GM18861 (cell line): ENCODE data around the gene LIMA1.
"Not testable (repeated sequence)": the region's sequence is repeated elsewhere in the genome, so short reads cannot be mapped to it uniquely, and the experiment has no call there.

ENCODE experiments used
- ATAC-seq: cut with Tn5 transposase; IDR thresholded peaks from one replicate; pipeline ENCODE4 v1.9.1; 2021; ENCODE audit not compliant: unreplicated experiment

The LIMA1 gene

DNA sequence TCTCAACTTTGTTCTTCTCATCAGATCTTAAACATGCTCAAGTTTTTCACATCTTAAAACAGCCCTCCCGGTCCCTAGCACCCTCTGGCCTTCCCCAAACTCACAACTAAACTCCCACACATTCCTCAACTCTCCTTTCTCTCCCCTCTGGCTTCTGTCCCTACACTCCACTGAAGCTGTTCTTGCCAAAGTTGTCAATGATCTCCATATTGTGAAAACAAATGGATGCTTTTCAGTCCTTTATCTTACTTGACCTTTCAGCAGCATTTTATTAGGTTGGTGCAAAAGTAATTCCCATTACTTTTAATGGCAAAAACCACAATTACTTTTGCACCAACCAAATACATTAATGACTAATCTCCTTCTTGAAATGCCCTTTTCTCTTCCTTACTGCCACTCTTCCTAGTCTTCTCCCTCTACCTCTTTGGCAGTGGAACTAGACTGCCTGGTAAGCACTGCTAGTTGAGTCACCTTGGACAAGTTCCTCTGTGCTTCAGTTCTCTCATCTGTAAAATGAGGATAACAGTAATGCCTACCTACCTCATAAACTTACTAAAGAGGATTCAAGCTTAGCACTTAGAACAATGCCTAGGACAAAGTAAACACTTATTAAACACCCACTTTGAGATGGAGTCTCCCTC is 132.2 kb downstream of the LIMA1 start:
- ATAC-seq = no peak

DNA sequence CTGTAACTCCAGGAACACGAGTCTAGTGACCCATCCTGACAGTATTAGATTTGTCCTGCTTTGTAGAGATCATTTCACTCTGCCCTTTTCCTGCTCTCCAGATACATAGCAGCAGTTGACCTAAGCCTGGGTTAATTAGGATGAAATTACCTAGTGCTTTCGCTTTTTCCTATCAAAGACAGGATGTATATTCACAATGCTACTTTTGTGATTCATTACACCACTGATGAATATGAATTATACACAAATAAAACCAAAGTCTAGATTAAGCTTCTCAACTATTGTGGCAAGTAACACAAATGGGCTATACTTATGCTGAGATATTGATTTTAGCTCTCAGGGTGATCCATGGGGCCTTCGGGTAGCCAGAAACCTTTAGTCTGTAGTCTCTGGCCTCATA is 134.0 kb downstream of the LIMA1 start:
- no peak for ATAC-seq

DNA sequence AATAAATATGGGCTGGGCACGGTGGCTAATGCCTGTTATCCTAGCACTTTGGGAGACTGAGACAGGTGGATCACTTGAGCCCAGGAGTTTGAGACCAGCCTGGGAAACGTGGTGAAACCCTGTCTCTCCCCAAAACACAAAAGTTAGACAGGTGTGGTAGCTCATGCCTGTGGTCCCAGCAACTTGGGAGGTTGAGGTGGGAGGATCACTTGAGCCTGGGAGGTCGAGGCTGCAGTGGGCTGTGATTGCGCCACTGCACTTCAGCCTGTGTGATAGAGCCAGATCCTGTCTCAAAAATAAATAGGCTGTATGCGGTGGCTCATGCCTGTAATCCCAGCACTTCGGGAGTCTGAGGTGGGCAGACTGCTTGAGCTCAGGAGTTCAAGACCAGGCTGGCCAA is 135.3 kb downstream of the LIMA1 start:
- ATAC-seq = not testable (repeated sequence)

DNA sequence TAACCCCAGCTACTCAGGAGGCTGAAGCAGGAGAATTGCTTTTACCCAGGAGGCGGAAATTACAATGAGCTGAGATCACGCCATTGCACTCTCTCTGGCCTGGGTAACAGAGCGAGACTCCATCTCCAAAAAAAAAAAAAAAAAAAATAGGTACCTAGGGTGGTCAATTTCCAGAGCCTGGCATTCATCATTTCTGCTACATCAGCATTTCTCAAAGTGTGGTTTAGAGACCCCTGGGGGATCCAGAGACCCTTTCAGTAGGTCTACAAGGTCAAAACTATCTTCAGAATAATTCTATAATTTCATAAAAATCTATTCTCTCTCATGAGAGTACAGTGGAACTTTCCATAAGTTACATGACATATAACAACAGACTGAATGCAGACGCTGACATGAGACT is 136.0 kb downstream of the LIMA1 start:
- ATAC-seq = no peak

DNA sequence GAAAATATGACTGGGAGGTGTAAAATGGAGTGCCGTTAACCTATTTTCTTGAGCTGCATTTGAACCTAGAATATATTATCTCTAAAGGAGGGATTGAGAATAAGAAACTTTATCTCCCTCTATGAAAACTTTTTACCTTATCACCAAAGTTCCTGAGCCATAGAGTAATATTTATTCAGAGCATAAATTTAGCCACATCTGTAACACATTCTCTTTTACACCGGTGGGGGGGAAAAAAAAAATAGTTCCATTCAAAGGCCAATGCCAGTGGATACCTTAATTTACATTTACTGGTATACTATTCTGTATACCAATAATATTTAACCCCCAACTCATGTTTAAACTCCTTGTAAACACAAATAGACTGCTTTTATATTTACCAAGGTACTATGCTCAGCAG is 137.9 kb downstream of the LIMA1 start:
- no peak for ATAC-seq

GRCh38 chr12:50142993-50143392 is 140.3 kb downstream of the LIMA1 start:
- ATAC-seq = no peak

DNA sequence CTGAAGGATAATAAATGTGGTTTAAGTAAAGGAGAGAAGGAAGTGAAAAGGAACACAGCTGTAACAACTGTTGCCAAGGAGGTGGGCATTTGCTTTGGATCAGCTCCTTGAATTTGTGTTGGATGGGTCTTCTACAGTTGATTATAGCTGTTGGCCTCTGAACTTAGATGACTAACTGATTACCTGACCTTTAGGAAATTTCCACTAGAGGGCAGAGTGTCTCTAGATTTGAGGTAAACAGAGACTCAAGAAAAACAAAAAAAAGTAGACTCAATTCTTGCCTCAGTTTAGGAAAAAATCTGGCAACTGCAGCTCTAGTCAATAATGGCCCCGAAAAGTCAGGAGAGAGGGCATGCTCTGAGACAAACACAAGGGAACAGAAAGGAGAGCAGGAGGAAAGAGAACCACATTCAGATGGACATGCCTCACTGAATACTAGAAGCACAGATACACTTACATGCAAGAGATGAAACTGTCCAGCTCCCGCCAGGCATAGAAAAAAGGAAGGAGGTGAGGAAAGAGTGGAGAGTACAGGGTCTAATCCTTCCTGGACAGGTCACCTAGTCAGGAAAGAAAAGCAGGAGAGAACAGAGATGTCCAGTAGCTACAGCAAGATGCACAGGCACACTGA is 150.7 kb downstream of the LIMA1 start:
- no peak for ATAC-seq

- ATAC-seq = no peak
Measured at GRCh38 chr12:50129290-50129689, 154.0 kb downstream of the LIMA1 start.

- no peak for ATAC-seq
Measured at GRCh38 chr12:50127546-50127945, 155.8 kb downstream of the LIMA1 start.
